ENCODE measurements around the gene JAKMIP2.

The JAKMIP2 gene

DNA sequence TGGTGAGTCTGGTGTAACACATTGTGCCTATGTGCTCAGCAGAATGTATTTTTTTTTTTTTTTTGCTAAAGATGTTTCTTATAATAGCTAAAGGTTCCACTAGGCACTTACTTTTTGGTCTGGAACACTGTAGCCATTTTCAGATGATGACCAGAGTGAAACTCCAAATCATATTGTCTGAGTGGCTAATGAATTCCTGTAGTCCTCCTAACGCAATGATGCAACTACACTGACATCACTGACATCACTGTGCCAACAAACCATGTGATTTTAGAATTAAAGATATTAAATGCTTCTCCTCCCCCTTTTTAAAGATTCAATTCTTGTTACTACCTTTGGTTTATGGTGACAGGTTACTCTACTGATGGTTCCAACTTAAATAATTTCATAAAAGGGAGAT, 28.8 kb downstream of the JAKMIP2 start (continued):
- TF ChIP-seq, protein P1, sequence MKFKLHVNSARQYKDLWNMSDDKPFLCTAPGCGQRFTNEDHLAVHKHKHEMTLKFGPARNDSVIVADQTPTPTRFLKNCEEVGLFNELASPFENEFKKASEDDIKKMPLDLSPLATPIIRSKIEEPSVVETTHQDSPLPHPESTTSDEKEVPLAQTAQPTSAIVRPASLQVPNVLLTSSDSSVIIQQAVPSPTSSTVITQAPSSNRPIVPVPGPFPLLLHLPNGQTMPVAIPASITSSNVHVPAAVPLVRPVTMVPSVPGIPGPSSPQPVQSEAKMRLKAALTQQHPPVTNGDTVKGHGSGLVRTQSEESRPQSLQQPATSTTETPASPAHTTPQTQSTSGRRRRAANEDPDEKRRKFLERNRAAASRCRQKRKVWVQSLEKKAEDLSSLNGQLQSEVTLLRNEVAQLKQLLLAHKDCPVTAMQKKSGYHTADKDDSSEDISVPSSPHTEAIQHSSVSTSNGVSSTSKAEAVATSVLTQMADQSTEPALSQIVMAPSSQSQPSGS (tag by site-specific recombination; IDR thresholded peaks at IDR 0.05; ENCODE audit: low read depth) = peak; percentile 77
- TF ChIP-seq ZNF335 (tag by site-specific recombination; conservative IDR thresholded peaks at IDR 0.05) = 0 out of 2 replicates have a peak, but pooled peaks have one; percentile 32
- TF ChIP-seq, protein P2, sequence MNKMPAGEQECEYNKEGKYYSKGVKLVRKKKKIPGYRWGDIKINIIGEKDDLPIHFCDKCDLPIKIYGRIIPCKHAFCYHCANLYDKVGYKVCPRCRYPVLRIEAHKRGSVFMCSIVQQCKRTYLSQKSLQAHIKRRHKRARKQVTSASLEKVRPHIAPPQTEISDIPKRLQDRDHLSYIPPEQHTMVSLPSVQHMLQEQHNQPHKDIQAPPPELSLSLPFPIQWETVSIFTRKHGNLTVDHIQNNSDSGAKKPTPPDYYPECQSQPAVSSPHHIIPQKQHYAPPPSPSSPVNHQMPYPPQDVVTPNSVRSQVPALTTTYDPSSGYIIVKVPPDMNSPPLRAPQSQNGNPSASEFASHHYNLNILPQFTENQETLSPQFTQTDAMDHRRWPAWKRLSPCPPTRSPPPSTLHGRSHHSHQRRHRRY (tag by site-specific recombination; IDR thresholded peaks at IDR 0.05) = no peak

DNA sequence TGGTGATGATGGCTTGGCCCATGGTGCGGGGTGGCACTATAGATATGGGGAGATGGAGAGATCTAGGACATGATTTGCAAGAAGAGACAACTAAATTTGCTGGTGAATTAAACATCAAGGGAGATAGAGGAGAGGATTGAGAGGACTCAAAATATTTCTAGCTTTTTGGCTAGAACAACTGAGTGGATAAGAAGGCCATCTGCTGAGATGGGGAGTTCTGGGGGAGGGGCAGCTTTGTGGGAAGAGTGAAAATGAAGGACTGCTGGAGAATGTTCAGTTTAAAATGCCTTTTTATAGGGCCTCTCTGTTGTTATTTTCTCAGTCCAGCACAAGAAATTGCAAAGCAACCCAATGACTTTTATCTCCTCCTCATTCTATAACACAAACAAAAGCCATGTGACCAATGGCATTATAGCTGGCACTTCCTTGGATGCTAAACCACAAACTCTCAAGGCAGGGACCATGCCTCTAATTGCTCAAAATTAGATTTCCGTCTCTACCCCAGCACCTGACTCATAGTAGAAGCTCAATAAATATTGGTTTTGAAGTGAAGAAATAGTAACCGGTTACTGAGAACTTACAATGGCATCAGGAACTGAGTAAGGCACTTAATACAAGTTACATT, 29.8 kb downstream of the JAKMIP2 start:
- H3K36me3 ChIP-seq (ENCODE audit: control insufficient read depth in 2 of 2, insufficient read depth in 1 of 2, low read length in 2 of 2) = no peaks in the 10 kb centered on the region; a peak in 1 of 3 replicates
- peaks cover 36% of the 10 kb centered on the region for H3K4me1 ChIP-seq (ENCODE audit: control insufficient read depth, insufficient read depth, low read length)
- ChIA-PET POLR2A (no interaction called here), CTCF (interaction anchor here (0.5 to 0.9 kb wide), 4 partner anchors 70 to 1200 kb away, joined by 3 read pairs; no protein-coding TSS in a partner anchor)
- no peaks in the 10 kb centered on the region for H3K9me3 ChIP-seq (ENCODE audit: control insufficient read depth, insufficient read depth, low read depth, low read length)
- peak overlapping the region; percentile 42; the same call in 1 of the 2 replicates for H3K27ac ChIP-seq (ENCODE audit: extremely low read depth, low read depth, low read length)
- H3K4me3 ChIP-seq (ENCODE audit: low read depth, low read length) = no peak overlapping the region
- TF ChIP-seq, protein P3, sequence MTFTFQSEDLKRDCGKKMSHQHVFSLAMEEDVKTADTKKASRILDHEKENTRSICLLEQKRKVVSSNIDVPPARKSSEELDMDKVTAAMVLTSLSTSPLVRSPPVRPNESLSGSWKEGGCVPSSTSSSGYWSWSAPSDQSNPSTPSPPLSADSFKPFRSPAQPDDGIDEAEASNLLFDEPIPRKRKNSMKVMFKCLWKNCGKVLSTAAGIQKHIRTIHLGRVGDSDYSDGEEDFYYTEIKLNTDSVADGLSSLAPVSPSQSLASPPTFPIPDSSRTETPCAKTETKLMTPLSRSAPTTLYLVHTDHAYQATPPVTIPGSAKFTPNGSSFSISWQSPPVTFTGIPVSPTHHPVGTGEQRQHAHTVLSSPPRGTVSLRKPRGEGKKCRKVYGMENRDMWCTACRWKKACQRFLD (tag by site-specific recombination; IDR thresholded peaks at IDR 0.05) = no peak
- TF ChIP-seq ZNF10 (tag by site-specific recombination; IDR thresholded peaks at IDR 0.05) = no peak
- no peak for TF ChIP-seq ZNF670 (tag by site-specific recombination; IDR thresholded peaks at IDR 0.05; ENCODE audit: low read depth)
- no peak for TF ChIP-seq ZNF837 (tag by site-specific recombination; IDR thresholded peaks at IDR 0.05)
- TF ChIP-seq ZNF266 (tag by site-specific recombination; IDR thresholded peaks at IDR 0.05; ENCODE audit: low read depth) = no peak
- no peak for TF ChIP-seq ZNF202 (tag by site-specific recombination; IDR thresholded peaks at IDR 0.05; ENCODE audit: borderline replicate concordance)
- no peak for TF ChIP-seq GLI4 (tag by site-specific recombination; IDR thresholded peaks at IDR 0.05)
- TF ChIP-seq, protein P4, sequence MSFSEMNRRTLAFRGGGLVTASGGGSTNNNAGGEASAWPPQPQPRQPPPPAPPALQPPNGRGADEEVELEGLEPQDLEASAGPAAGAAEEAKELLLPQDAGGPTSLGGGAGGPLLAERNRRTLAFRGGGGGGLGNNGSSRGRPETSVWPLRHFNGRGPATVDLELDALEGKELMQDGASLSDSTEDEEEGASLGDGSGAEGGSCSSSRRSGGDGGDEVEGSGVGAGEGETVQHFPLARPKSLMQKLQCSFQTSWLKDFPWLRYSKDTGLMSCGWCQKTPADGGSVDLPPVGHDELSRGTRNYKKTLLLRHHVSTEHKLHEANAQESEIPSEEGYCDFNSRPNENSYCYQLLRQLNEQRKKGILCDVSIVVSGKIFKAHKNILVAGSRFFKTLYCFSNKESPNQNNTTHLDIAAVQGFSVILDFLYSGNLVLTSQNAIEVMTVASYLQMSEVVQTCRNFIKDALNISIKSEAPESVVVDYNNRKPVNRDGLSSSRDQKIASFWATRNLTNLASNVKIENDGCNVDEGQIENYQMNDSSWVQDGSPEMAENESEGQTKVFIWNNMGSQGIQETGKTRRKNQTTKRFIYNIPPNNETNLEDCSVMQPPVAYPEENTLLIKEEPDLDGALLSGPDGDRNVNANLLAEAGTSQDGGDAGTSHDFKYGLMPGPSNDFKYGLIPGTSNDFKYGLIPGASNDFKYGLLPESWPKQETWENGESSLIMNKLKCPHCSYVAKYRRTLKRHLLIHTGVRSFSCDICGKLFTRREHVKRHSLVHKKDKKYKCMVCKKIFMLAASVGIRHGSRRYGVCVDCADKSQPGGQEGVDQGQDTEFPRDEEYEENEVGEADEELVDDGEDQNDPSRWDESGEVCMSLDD (tag by site-specific recombination; IDR thresholded peaks at IDR 0.05) = no peak
- TF ChIP-seq ZNF23 (tag by site-specific recombination; IDR thresholded peaks at IDR 0.05; ENCODE audit: borderline replicate concordance) = no peak
- no peak for TF ChIP-seq ZNF155 (tag by site-specific recombination; IDR thresholded peaks at IDR 0.05)
- TF ChIP-seq ZNF529 (tag by site-specific recombination; IDR thresholded peaks at IDR 0.05; ENCODE audit: insufficient replicate concordance) = no peak
- no peak for TF ChIP-seq ZNF658 (tag by site-specific recombination; IDR thresholded peaks at IDR 0.05)
- TF ChIP-seq ZNF184 (tag by site-specific recombination; IDR thresholded peaks at IDR 0.05) = no peak
- no peak for TF ChIP-seq ZNF549 (tag by site-specific recombination; IDR thresholded peaks at IDR 0.05)
- no peak for TF ChIP-seq ZNF366 (tag by site-specific recombination; conservative IDR thresholded peaks at IDR 0.05)
- TF ChIP-seq, protein P5, sequence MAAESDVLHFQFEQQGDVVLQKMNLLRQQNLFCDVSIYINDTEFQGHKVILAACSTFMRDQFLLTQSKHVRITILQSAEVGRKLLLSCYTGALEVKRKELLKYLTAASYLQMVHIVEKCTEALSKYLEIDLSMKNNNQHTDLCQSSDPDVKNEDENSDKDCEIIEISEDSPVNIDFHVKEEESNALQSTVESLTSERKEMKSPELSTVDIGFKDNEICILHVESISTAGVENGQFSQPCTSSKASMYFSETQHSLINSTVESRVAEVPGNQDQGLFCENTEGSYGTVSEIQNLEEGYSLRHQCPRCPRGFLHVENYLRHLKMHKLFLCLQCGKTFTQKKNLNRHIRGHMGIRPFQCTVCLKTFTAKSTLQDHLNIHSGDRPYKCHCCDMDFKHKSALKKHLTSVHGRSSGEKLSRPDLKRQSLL (tag by site-specific recombination; IDR thresholded peaks at IDR 0.05) = no peak
- no peak for TF ChIP-seq ZNF239 (tag by site-specific recombination; IDR thresholded peaks at IDR 0.05)
- TF ChIP-seq ZFP37 (tag by site-specific recombination; IDR thresholded peaks at IDR 0.05) = no peak
- peak; percentile 50; the same call in 1 of the 2 replicates for TF ChIP-seq OSR2 (tag by site-specific recombination; IDR thresholded peaks at IDR 0.05)
- no peak for TF ChIP-seq ZSCAN30 (tag by site-specific recombination; IDR thresholded peaks at IDR 0.05)
- TF ChIP-seq BCL11B (tag by site-specific recombination; IDR thresholded peaks at IDR 0.05; ENCODE audit: low read depth) = no peak
- no peak for TF ChIP-seq SCRT2 (tag by site-specific recombination; IDR thresholded peaks at IDR 0.05)
- TF ChIP-seq, protein P6, sequence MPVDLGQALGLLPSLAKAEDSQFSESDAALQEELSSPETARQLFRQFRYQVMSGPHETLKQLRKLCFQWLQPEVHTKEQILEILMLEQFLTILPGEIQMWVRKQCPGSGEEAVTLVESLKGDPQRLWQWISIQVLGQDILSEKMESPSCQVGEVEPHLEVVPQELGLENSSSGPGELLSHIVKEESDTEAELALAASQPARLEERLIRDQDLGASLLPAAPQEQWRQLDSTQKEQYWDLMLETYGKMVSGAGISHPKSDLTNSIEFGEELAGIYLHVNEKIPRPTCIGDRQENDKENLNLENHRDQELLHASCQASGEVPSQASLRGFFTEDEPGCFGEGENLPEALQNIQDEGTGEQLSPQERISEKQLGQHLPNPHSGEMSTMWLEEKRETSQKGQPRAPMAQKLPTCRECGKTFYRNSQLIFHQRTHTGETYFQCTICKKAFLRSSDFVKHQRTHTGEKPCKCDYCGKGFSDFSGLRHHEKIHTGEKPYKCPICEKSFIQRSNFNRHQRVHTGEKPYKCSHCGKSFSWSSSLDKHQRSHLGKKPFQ (tag by site-specific recombination; IDR thresholded peaks at IDR 0.05) = no peak
- no peak for TF ChIP-seq ZFP3 (tag by site-specific recombination; IDR thresholded peaks at IDR 0.05; ENCODE audit: low read depth)
- TF ChIP-seq ZIC2 (tag by site-specific recombination; IDR thresholded peaks at IDR 0.05) = no peak
- peak; percentile 95 for TF ChIP-seq FEZF1 (tag by site-specific recombination; IDR thresholded peaks at IDR 0.05)
